IMR-90 (cell line): ENCODE results near the gene BAZ2B. TPM values are rescaled to one million over a fixed set of nuclear protein-coding genes. Genes with fewer than 3 reads are reported as not detected.

Experiments
- ATAC-seq: fragments of 200-7000 bp; cut with Tn5 transposase; 2 replicates; pipeline ENCODE4 v1.9.1; 2020; ENCODE audit warnings: low read depth, mild to moderate bottlenecking, moderate library complexity
- BruUV-seq: library from RNA; stranded (reverse); fragments of 400-500 nt; replicated peaks from 2 replicates; lab custom pipeline; 2021; lab: Mats Ljungman, UMichigan
- CTCF ChIA-PET: fragments of 300-600 bp; formaldehyde crosslinking; extraction: SDS; loops from one replicate; lab custom pipeline; 2021; ENCODE audit warnings: antibody characterized with exemption; lab: Yijun Ruan, JAX
- POLR2A ChIA-PET: fragments of 300-600 bp; sonication (Branson Sonifier 250); formaldehyde crosslinking; loops from one replicate; lab custom pipeline; 2022; ENCODE audit warnings: antibody characterized with exemption; ENCODE audit not compliant: unreplicated experiment; lab: Charles Lee
- DNase-seq: peaks from one replicate; pipeline ENCODE4 v3.0.0; 2013
- H2AFZ ChIP-seq: replicated peaks from 2 replicates; pipeline ENCODE3; 2013; ENCODE audit warnings: low read length, mild to moderate bottlenecking; ENCODE audit not compliant: poor library complexity
- H2AK5ac ChIP-seq: 2 replicates; pipeline ENCODE4 v1.6.1; 2013; ENCODE audit warnings: low read depth, low read length, inconsistent platforms
- H2AK9ac ChIP-seq: replicated peaks from 2 replicates; pipeline ENCODE3; 2013; ENCODE audit warnings: mild to moderate bottlenecking, low read depth, low read length, moderate library complexity; ENCODE audit not compliant: poor library complexity
- H2BK120ac ChIP-seq: 2 replicates; pipeline ENCODE4 v1.6.1; 2013; ENCODE audit warnings: low read depth, low read length, inconsistent platforms
- H2BK15ac ChIP-seq: 3 replicates; pipeline ENCODE4 v1.6.1; 2013; ENCODE audit warnings: low read depth, low read length, inconsistent platforms
- H2BK20ac ChIP-seq: 2 replicates; pipeline ENCODE4 v1.6.1; 2013; ENCODE audit warnings: low read depth, mild to moderate bottlenecking, inconsistent platforms, low read length, moderate library complexity
- H2BK5ac ChIP-seq: 2 replicates; pipeline ENCODE4 v1.6.1; 2013; ENCODE audit warnings: mild to moderate bottlenecking, low read depth, low read length, inconsistent platforms; ENCODE audit not compliant: poor library complexity, severe bottlenecking
- H3K14ac ChIP-seq: replicated peaks from 2 replicates; pipeline ENCODE4 v1.6.1; 2013; ENCODE audit warnings: low read depth, low read length, inconsistent platforms
- H3K18ac ChIP-seq: 2 replicates; pipeline ENCODE4 v1.6.1; 2013; ENCODE audit warnings: low read depth, low read length, control low read depth
- H3K23ac ChIP-seq: 2 replicates; pipeline ENCODE4 v1.6.1; 2013; ENCODE audit warnings: low read depth, low read length, inconsistent platforms
- H3K27ac ChIP-seq: 2 replicates; pipeline ENCODE4 v1.5.1; 2013; ENCODE audit warnings: mild to moderate bottlenecking, control low read depth, low read length; ENCODE audit not compliant: insufficient read depth
- H3K27me3 ChIP-seq: 2 replicates; pipeline ENCODE4 v1.6.1; 2013; ENCODE audit warnings: low read length; ENCODE audit not compliant: control insufficient read depth, insufficient read depth
- H3K36me3 ChIP-seq: 2 replicates; pipeline ENCODE4 v1.6.1; 2013; ENCODE audit warnings: low read length, mixed read lengths; ENCODE audit not compliant: control insufficient read depth, insufficient read depth
- H3K4ac ChIP-seq: 2 replicates; pipeline ENCODE4 v1.6.1; 2013; ENCODE audit warnings: low read depth, low read length, inconsistent platforms
- H3K4me1 ChIP-seq: 2 replicates; pipeline ENCODE4 v1.6.1; 2013; ENCODE audit warnings: low read length, mixed read lengths; ENCODE audit not compliant: control insufficient read depth, insufficient read depth
- H3K4me2 ChIP-seq: 2 replicates; pipeline ENCODE4 v1.6.1; 2013; ENCODE audit warnings: low read depth, mild to moderate bottlenecking, control low read depth, low read length, moderate library complexity
- H3K4me3 ChIP-seq: 2 replicates; pipeline ENCODE4 v1.5.1; 2013; ENCODE audit warnings: low read depth, mild to moderate bottlenecking, control low read depth, low read length, moderate library complexity; ENCODE audit not compliant: insufficient read depth
- H3K56ac ChIP-seq: 2 replicates; pipeline ENCODE4 v1.6.1; 2013; ENCODE audit warnings: low read length, inconsistent platforms; ENCODE audit not compliant: insufficient read depth; ENCODE audit errors: extremely low read depth
- H3K79me1 ChIP-seq, 2 experiments: 2 replicates each; pipeline ENCODE4 v1.6.1; 2013; ENCODE audit warnings: low read length in 2 of 2, inconsistent platforms in 1 of 2, low read depth in 1 of 2
- H3K9ac ChIP-seq: 2 replicates; pipeline ENCODE4 v1.6.1; 2013; ENCODE audit warnings: low read depth, low read length, control low read depth
- H3K9me1 ChIP-seq: 2 replicates; pipeline ENCODE4 v1.6.1; 2013; ENCODE audit warnings: low read length, inconsistent platforms; ENCODE audit not compliant: insufficient read depth
- H3K9me3 ChIP-seq: 2 replicates; pipeline ENCODE4 v1.6.1; 2013; ENCODE audit warnings: low read length; ENCODE audit not compliant: control insufficient read depth, insufficient read depth
- H4K20me1 ChIP-seq: 2 replicates; pipeline ENCODE4 v1.6.1; 2013; ENCODE audit warnings: low read length, inconsistent platforms; ENCODE audit not compliant: insufficient read depth
- H4K5ac ChIP-seq: 2 replicates; pipeline ENCODE4 v1.6.1; 2013; ENCODE audit warnings: mild to moderate bottlenecking, low read depth, low read length, control low read depth
- H4K8ac ChIP-seq, 2 experiments: 2 replicates each; pipeline ENCODE4 v1.6.1; 2013; ENCODE audit warnings: low read depth in 2 of 2, low read length in 2 of 2, control low read depth in 1 of 2, inconsistent platforms in 1 of 2
- H4K91ac ChIP-seq: 2 replicates; pipeline ENCODE4 v1.6.1; 2013; ENCODE audit warnings: low read depth, low read length, inconsistent platforms; ENCODE audit not compliant: insufficient read depth
- CEBPB ChIP-seq: IDR thresholded peaks from 2 replicates; pipeline ENCODE4 v1.6.1; 2012; ENCODE audit warnings: low read depth, low read length, improper control_type of control experiment
- CHD1 ChIP-seq: IDR thresholded peaks from 2 replicates; pipeline ENCODE4 v1.6.1; 2012; ENCODE audit warnings: low read depth, low read length, improper control_type of control experiment
- FOS ChIP-seq: fragments of 150-350 bp; IDR thresholded peaks from 2 replicates; pipeline ENCODE4 v1.6.1; 2016; ENCODE audit warnings: low read depth, low read length
- MAZ ChIP-seq: IDR thresholded peaks from 2 replicates; pipeline ENCODE4 v1.6.1; 2012; ENCODE audit warnings: low read depth, mild to moderate bottlenecking, low read length, improper control_type of control experiment, moderate library complexity, borderline replicate concordance
- NFE2L2 ChIP-seq: fragments of 150-350 bp; IDR thresholded peaks from 2 replicates; pipeline ENCODE4 v1.6.1; 2016; ENCODE audit warnings: low read depth, mild to moderate bottlenecking, low read length
- POLR2A ChIP-seq: IDR thresholded peaks from 2 replicates; pipeline ENCODE4 v1.6.1; 2012; ENCODE audit warnings: mild to moderate bottlenecking, low read depth, low read length
- RAD21 ChIP-seq: IDR thresholded peaks from 2 replicates; pipeline ENCODE4 v1.6.1; 2012; ENCODE audit warnings: low read length, improper control_type of control experiment
- RFX5 ChIP-seq: IDR thresholded peaks from 2 replicates; pipeline ENCODE4 v1.8.0; 2012; ENCODE audit warnings: low read depth, mild to moderate bottlenecking, low read length, moderate library complexity
- dilution Hi-C: fragments of 300-500 bp; cut with HindIII; formaldehyde crosslinking; loops from one replicate; pipeline ENCODE4 v1.14.3; 2018; ENCODE audit warnings: low sequenced_read_pairs; ENCODE audit not compliant: unreplicated experiment
- in situ Hi-C: fragments of 300-500 bp; cut with MboI; formaldehyde crosslinking; loops from 3 replicates; pipeline ENCODE4 v1.14.3; 2019; ENCODE audit warnings: low sequenced_read_pairs, inconsistent platforms, mixed read lengths
- intact Hi-C: fragments of 100-400 bp; cut with micrococcal nuclease; formaldehyde crosslinking; loops from 2 replicates; pipeline ENCODE4 v1.10.0; 2022
- polyA plus RNA-seq, 3 experiments: library from polyadenylated mRNA; depleted of rRNA; stranded (reverse); fragments of >200 nt; gene quantifications; 2 replicates each; pipeline ENCODE4 v1.2.3, GENCODE V29; 2012; ENCODE audit warnings: low replicate concordance in 1 of 3
- total RNA-seq: library from RNA; depleted of rRNA; stranded (reverse); fragments of >200 nt; gene quantifications from 2 replicates; pipeline ENCODE4 v1.2.3, GENCODE V29; 2012

The BAZ2B gene
- total and polyA plus RNA-seq, 2 of the 4 experiments (the other 2 are of a cell fraction): 8.9 to 42.1 TPM

GRCh38 chr2:159542101-159542500 is 74.2 kb downstream of the BAZ2B start:
- Histone ChIP-seq H3K14ac (no peak overlapping the region), H3K4ac (no peak overlapping the region), H3K9ac (no peak overlapping the region), H2BK5ac (no peak overlapping the region), H4K20me1 (no peaks in the 10 kb centered on the region), H3K23ac (no peak overlapping the region), H2AK9ac (no peak overlapping the region), H3K4me1 (peaks cover 2% of the 10 kb centered on the region; the same call in 1 of the 2 replicates), H3K79me1 (no peaks in the 10 kb centered on the region; a peak in 3 of 4 replicates), H2AFZ (no peak overlapping the region), H3K27ac (no peak overlapping the region), H2BK120ac (no peak overlapping the region), H3K9me3 (peaks cover 3% of the 10 kb centered on the region), H3K36me3 (peaks cover 6% of the 10 kb centered on the region; the same call in 1 of the 2 replicates), H4K8ac (no peak overlapping the region), H2AK5ac (no peak overlapping the region), H3K27me3 (no peaks in the 10 kb centered on the region), H4K91ac (no peak overlapping the region), H3K4me2 (no peak overlapping the region), H3K9me1 (no peaks in the 10 kb centered on the region), H4K5ac (no peak overlapping the region), H3K56ac (no peak overlapping the region), H2BK20ac (no peak overlapping the region), H3K18ac (no peak overlapping the region), H3K4me3 (no peak overlapping the region), H2BK15ac (no peak overlapping the region)
- intact Hi-C loops (no loop called here), dilution Hi-C loops (no loop called here), in situ Hi-C loops (no loop called here)
- CTCF ChIA-PET: no interaction called here
- BruUV-seq: no TSS peak
- ATAC-seq (no peak), DNase-seq (no peak)
- POLR2A ChIA-PET: no interaction called here
- no peak for TF ChIP-seq RFX5
- no peak for TF ChIP-seq FOS
- no peak for TF ChIP-seq CHD1
- TF ChIP-seq POLR2A: no peak
- TF ChIP-seq CEBPB: no peak
- no peak for TF ChIP-seq RAD21
- no peak for TF ChIP-seq MAZ
- TF ChIP-seq NFE2L2: no peak
